HG03139 (cell line): ENCODE results near the gene STX16.
A peak's percentile ranks its signal among the peaks of the same experiment; 100 is the strongest.

Experiments
- ATAC-seq: cut with Tn5 transposase; IDR thresholded peaks from one replicate; pipeline ENCODE4 v1.9.1; 2021; ENCODE audit not compliant: unreplicated experiment

The STX16 gene

GRCh38 chr20:58652606-58653294, 1.7 kb downstream of the STX16 start:
- ATAC-seq = peak; percentile 8

DNA sequence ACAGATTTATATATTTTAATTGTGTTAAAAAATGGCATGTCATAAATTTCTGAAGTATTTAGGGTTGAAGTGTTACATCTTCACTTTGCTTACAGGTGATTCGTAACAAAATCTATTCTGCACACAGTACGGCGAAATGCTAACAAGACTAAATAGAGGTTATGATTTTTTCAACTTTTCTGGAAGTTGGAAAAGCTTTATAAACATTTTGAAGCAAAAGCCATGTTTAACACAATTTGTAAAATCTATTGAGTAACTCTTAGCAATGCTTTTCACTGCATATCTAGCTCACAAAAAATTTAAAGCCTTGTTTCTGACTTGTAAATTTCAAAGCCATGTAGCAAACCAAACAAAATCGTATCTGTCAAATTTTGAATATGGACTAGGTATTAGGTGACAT, 3.3 kb downstream of the STX16 start:
- ATAC-seq = no peak

GRCh38 chr20:58655328-58656107, 4.4 kb downstream of the STX16 start:
- no peak for ATAC-seq

DNA sequence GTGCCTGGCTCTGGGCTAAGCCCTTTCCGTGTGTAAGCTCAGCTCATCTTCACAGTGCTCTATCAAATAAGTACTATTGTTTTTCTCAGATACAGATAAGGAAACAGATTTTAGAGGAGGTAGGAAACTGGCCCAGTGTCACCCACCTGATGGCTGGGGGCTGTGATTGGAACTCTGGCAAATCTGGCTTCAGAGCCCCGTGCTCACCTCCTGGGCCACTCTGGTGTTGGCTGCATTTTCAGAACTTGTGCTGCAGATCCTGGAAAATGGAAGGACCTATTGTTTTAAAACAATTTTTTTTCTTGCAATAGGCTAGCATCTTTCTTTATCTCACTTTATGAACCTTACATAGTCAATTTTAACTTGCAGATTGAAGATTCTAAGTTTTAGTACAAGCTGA, 5.7 kb downstream of the STX16 start:
- no peak for ATAC-seq

- ATAC-seq = no peak
Observed at GRCh38 chr20:58657262-58657661, 6.2 kb downstream of the STX16 start.

GRCh38 chr20:58657986-58658385, 6.9 kb downstream of the STX16 start:
- no peak for ATAC-seq

- ATAC-seq = no peak
Observed at GRCh38 chr20:58658760-58659159, 7.7 kb downstream of the STX16 start.

DNA sequence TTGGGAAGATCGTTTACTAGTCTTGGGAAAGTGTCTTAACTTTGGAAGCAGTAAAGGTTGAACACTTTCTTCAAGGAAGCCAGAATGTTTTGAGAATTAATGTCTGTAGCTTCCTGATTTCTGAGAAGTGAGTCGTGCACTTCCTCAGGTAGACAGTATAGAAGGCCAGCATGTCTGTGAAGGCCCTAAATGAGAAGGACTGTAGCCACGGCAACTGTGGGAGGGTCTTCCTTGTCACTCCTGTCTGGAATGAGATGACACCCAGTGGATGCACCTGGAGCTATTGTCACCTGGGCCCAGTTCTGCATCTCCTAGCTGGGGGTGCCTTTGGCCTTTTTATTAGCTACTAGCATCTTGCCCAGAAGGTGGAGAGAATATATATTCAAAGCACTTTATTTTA, 8.8 kb downstream of the STX16 start:
- ATAC-seq = no peak

DNA sequence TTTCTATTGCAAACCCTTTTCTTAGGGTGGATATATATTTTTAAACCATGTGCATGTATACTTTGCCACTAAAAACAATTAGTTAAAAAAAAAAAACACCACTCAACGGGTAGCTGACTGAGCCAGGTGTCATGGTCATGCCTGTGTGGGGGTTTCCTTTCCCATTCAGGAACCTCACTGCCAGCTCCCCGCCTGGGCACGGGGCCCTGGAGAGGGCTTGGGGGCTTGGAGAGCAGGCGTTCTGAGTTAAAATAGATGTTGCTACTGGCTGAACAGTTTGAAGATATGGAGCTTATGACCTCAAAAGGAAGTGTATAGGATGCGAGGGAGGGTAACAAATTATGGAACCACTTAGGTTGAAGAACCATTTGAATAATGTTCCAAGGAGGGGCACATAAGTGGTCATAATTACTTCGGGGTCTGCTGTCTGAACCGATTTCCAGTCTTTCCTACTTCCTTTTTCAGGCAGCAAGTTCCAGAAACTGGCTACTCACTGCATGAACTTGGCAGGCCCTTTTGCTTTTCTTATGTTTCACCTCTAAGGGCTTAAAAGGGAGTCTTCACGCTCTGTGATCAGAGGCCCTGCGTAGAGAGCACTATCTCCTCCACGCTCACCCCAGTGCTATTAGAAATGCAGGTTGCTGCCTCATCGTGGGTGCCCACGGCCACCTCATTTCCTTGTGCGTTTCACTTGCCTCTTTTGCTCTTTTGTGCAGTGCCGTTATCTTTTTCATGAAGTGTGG, 9.9 kb downstream of the STX16 start:
- ATAC-seq = no peak

DNA sequence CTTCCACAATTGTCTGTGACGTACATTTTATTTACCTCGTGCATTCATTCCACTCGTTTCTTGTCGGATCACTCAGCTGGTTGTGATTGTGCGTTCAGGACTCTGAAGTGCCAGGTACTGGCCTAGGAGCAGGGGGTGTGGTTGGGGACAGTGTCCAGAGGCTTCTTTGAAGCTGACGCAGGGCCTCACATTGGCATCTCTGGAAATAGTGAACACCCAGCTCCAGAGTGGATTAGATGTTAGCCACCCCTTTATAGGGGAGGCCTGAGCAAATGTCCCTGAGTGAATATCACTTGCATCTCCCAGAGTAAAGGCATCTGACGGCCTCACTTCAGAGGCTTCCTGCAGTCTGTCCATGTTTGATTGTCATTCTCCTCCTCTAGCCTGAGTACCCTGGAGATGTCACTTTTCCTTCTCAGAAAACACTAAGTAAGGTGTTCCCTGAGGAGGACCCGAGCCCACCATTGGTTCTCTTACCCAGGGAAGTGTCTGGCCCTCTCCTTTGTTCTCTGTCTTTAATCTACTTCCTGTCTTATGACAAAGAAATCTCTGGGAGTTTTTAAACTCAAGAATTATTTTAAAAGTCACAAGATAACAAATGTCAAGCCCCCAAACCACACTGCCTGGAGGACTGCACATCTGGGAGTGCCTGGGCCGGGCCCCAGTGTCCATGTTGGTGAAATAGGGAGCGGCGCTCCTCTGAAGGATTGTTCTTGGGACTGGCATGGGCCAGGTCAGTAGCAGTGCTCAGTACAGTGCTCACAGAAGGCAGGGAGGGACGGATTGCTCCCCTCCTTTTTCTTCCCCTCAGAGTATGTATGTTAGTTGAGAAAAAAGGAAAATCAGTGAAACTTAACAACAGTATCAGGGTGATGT, 10.8 kb downstream of the STX16 start:
- no peak for ATAC-seq

DNA sequence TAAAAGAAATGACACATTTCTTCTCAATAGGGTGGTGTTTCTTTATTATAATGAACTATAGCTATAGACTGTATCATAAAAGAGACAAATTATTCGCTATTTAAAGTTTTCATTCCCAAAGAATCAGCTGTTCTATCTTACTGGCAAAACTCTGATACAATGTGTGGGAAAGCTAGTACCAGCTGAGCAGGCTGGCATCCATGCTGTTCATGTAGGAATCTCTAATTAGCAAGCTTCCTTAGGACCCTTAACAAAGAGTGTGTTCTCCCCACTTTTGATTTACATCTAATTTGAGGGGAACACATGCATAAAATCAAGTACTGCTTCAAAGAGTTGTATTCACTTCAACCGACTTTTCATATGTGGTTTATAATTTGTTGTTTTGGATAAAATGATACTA, 13.2 kb downstream of the STX16 start:
- ATAC-seq = no peak

- ATAC-seq = no peak
Observed at GRCh38 chr20:58664883-58665282, 13.8 kb downstream of the STX16 start.

- no peak for ATAC-seq
Observed at GRCh38 chr20:58665606-58666005, 14.5 kb downstream of the STX16 start.

GRCh38 chr20:58666702-58667101, 15.6 kb downstream of the STX16 start:
- no peak for ATAC-seq

DNA sequence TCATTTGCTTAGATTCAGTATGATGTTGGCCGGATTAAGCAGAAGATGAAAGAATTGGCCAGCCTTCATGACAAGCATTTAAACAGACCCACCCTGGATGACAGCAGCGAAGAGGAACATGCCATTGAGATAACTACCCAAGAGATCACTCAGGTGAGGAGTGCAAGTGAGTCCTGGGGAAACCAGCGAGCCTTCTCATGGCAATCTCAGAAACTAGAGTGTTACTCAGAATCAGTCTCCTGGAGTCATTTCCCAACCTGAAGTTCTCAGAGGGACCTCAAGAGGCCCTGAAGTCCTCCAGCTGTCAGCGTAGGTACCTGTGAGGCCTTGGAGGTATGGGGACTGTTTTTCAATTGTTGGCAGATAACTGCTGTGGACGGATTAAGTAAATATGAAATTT, 16.9 kb downstream of the STX16 start:
- ATAC-seq = no peak

GRCh38 chr20:58668901-58669286, 17.8 kb downstream of the STX16 start:
- no peak for ATAC-seq

DNA sequence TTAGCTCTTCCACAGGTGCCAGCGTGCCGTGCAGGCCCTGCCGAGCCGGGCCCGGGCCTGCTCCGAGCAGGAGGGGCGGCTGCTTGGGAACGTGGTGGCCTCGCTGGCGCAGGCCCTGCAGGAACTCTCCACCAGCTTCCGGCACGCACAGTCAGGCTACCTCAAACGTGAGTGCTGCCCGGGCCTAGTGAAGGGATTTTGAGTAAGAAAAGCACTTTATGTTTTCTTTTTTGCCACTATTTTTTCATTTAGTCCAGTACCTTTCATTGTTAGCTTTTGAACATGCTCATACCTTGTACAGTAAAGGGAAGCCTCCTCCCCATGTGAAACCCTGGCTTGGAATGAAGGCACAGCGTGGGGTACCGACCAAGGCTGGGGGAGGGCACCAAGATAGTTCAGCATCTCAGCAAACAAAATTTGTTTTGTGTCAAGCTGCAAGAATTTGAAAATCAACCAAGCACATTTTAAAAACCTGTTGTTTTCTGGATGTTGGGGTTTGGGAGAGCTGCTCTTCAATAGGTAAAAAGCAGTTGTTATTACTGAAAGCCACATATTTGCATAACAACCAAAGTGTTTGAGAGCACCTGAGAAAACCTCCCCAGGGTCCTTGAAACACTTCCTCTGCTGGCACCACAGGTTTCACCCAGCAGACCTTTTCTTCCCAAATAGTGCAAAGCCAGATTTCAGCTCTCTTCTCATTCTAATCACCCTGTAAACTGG, 18.4 kb downstream of the STX16 start:
- ATAC-seq = no peak

- ATAC-seq = no peak
Observed at GRCh38 chr20:58670102-58670501, 19.0 kb downstream of the STX16 start.

DNA sequence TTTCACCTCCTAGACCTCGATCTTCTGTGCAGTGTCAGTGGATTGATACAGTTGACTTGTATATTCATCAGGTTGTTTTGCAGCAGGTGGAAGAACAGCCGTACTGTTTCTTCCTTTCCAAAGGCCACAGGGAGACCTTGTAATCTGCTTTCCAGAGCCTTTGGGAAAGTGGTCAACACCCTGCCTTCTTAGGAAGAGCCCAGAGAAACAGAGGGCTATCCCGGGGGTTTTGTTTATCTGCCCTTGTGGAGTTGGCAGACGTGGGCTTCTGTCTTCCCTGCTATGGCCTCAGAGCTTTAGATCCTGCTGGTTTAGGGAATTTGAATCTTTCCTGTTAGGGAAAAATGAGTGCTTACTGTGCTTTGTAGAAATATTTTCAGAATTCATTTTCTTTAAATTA, 19.6 kb downstream of the STX16 start:
- no peak for ATAC-seq

DNA sequence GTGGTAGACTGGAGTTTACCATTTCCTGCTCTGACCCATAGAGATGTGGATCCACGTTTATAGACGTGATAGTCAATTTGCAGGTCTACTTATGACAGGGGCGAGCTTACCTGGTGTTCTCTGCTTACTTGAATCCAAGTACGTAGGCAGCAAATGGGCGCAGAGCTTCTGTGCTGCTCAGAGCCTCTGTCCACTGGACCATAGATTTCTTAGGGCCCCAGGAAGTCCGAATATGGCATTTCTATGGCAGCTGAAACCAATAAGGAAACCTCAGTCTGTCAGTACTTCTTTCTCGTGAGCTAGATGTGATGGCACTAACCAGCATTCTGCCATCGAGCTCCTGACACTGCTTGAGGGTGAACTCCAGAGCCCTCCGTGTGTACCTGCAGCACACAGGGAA, 22.0 kb downstream of the STX16 start:
- ATAC-seq = no peak
